ENCODE data around the gene ANKRD34C.

Gene ANKRD34C

GRCh38 chr15:79233236-79233635, 49.3 kb upstream of the ANKRD34C start:
- TF ChIP-seq ZNF174 (tag by site-specific recombination; IDR thresholded peaks at IDR 0.05): no peak
- TF ChIP-seq ZSCAN4 (tag by site-specific recombination; IDR thresholded peaks at IDR 0.05): 0 out of 2 replicates have a peak, but pooled peaks have one; percentile 24
- no peaks in the 10 kb centered on the region for H3K9me3 ChIP-seq (ENCODE audit: control insufficient read depth, insufficient read depth, low read depth, low read length)
- H3K36me3 ChIP-seq (ENCODE audit: control insufficient read depth in 2 of 2, insufficient read depth in 1 of 2, low read length in 2 of 2): no peaks in the 10 kb centered on the region
- H3K4me1 ChIP-seq (ENCODE audit: control insufficient read depth, insufficient read depth, low read length): no peaks in the 10 kb centered on the region
- no peak overlapping the region for H3K27ac ChIP-seq (ENCODE audit: extremely low read depth, low read depth, low read length)
- ChIA-PET CTCF (interaction anchor here (0.6 to 0.7 kb wide), 2 partner anchors 8 to 359 kb away, joined by 3 to 4 read pairs; no protein-coding TSS in a partner anchor), POLR2A (interaction anchor here (0.7 kb wide), 1 partner anchor 229 kb away, joined by 3 read pairs; no protein-coding TSS in a partner anchor)
- H3K4me3 ChIP-seq (ENCODE audit: low read depth, low read length): no peak overlapping the region

- Histone ChIP-seq H3K36me3 (ENCODE audit: control insufficient read depth in 2 of 2, insufficient read depth in 1 of 2, low read length in 2 of 2) (no peaks in the 10 kb centered on the region), H3K9me3 (ENCODE audit: control insufficient read depth, insufficient read depth, low read depth, low read length) (no peaks in the 10 kb centered on the region), H3K27ac (ENCODE audit: extremely low read depth, low read depth, low read length) (no peak overlapping the region), H3K4me1 (ENCODE audit: control insufficient read depth, insufficient read depth, low read length) (no peaks in the 10 kb centered on the region), H3K4me3 (ENCODE audit: low read depth, low read length) (no peak overlapping the region)
- TF ChIP-seq ZNF366 (tag by site-specific recombination; conservative IDR thresholded peaks at IDR 0.05) (no peak), ZNF704 (tag by site-specific recombination; IDR thresholded peaks at IDR 0.05) (no peak), ZBTB17 (tag by site-specific recombination; IDR thresholded peaks at IDR 0.05) (no peak), ZBTB21 (tag by site-specific recombination; IDR thresholded peaks at IDR 0.05) (no peak), ZSCAN16 (tag by site-specific recombination; IDR thresholded peaks at IDR 0.05) (no peak), BCL11B (tag by site-specific recombination; IDR thresholded peaks at IDR 0.05; ENCODE audit: low read depth) (no peak), GLI4 (tag by site-specific recombination; IDR thresholded peaks at IDR 0.05) (no peak), ZNF350 (tag by site-specific recombination; IDR thresholded peaks at IDR 0.05) (no peak), ZFHX2 (tag by site-specific recombination; conservative IDR thresholded peaks at IDR 0.05) (no peak), ZBTB49 (tag by site-specific recombination; IDR thresholded peaks at IDR 0.05; ENCODE audit: low read depth) (no peak), ATF2 (tag by site-specific recombination; IDR thresholded peaks at IDR 0.05; ENCODE audit: low read depth) (no peak), ZNF600 (tag by site-specific recombination; IDR thresholded peaks at IDR 0.05) (no peak)
- ChIA-PET CTCF (no interaction called here), POLR2A (no interaction called here)
Observed at GRCh38 chr15:79240036-79240435, 42.5 kb upstream of the ANKRD34C start.

GRCh38 chr15:79243723-79244122, 38.8 kb upstream of the ANKRD34C start:
- Histone ChIP-seq H3K9me3 (ENCODE audit: control insufficient read depth, insufficient read depth, low read depth, low read length) (no peaks in the 10 kb centered on the region), H3K27ac (ENCODE audit: extremely low read depth, low read depth, low read length) (no peak overlapping the region), H3K36me3 (ENCODE audit: control insufficient read depth in 2 of 2, insufficient read depth in 1 of 2, low read length in 2 of 2) (no peaks in the 10 kb centered on the region), H3K4me1 (ENCODE audit: control insufficient read depth, insufficient read depth, low read length) (no peaks in the 10 kb centered on the region), H3K4me3 (ENCODE audit: low read depth, low read length) (no peak overlapping the region)
- TF ChIP-seq ZBTB49 (tag by site-specific recombination; IDR thresholded peaks at IDR 0.05; ENCODE audit: low read depth): no peak
- TF ChIP-seq ZNF843 (tag by site-specific recombination; IDR thresholded peaks at IDR 0.05): no peak
- CTCF ChIA-PET: interaction anchor here (0.7 kb wide), 1 partner anchor 278 kb away, joined by 3 read pairs; no protein-coding TSS in a partner anchor
- POLR2A ChIA-PET: no interaction called here
